Measurements from ENCODE around the gene RECK. TPM values are rescaled to one million over a fixed set of nuclear protein-coding genes. Genes with fewer than 3 reads are reported as not detected.
A peak's percentile ranks its signal among the peaks of the same experiment; 100 is the strongest.
"Not testable (repeated sequence)": the region's sequence is repeated elsewhere in the genome, so short reads cannot be mapped to it uniquely, and the experiment has no call there.

The RECK gene
- total RNA-seq, 3 donors from 2014 or later: 12.7 to 25.6 (median 17.7) TPM

DNA sequence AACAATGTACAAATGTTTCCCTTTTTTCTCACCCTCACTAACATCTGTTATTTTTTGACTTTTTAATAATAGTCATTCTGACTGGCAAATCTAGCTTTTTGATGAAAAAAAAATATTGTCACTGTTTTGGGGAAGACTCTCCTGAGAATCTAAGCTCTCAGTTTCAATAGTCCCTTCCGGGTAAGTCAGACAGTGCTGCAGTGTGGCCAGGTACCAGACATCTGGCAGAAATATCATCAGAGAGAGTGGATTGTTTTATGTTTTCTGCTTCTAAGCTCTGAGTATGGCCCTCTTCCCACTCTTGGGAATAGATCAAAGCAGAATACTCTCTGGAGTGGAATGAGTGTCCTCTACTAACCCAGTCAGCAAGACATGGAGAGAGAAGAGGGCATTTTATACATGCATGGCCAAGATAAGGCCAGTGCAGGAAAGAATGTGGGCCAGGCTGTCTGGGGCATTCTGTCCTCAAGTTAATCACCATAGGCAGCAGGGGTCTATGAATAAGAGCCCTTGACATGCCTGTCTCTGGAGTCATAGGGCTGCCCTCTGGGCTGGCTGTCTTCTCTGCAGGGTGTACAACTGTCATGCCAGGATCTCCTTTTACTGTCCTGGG, 40.2 kb upstream of the RECK start:
- no peaks in the 10 kb centered on the region for H3K36me3 ChIP-seq
- intact Hi-C loops (cut with DNase I; ENCODE audit: low total_unique reads): no loop called here
- TF ChIP-seq POLR2AphosphoS5 (IDR thresholded peaks at IDR 0.05): no peak
- no peak for TF ChIP-seq POLR2A (IDR thresholded peaks at IDR 0.05)
- TF ChIP-seq, protein P1, sequence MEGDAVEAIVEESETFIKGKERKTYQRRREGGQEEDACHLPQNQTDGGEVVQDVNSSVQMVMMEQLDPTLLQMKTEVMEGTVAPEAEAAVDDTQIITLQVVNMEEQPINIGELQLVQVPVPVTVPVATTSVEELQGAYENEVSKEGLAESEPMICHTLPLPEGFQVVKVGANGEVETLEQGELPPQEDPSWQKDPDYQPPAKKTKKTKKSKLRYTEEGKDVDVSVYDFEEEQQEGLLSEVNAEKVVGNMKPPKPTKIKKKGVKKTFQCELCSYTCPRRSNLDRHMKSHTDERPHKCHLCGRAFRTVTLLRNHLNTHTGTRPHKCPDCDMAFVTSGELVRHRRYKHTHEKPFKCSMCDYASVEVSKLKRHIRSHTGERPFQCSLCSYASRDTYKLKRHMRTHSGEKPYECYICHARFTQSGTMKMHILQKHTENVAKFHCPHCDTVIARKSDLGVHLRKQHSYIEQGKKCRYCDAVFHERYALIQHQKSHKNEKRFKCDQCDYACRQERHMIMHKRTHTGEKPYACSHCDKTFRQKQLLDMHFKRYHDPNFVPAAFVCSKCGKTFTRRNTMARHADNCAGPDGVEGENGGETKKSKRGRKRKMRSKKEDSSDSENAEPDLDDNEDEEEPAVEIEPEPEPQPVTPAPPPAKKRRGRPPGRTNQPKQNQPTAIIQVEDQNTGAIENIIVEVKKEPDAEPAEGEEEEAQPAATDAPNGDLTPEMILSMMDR (IDR thresholded peaks at IDR 0.05): no peak
- H3K27me3 ChIP-seq: no peaks in the 10 kb centered on the region
- no peak for DNase-seq (ENCODE audit: low spot score in 2 of 2)
- no peak overlapping the region for H3K4me3 ChIP-seq
- H3K27ac ChIP-seq: peak overlapping the region; percentile 65 to 74
- no peaks in the 10 kb centered on the region for H3K4me1 ChIP-seq
- H3K9me3 ChIP-seq: peaks cover 0 to 4% of the 10 kb centered on the region in 2 donors

DNA sequence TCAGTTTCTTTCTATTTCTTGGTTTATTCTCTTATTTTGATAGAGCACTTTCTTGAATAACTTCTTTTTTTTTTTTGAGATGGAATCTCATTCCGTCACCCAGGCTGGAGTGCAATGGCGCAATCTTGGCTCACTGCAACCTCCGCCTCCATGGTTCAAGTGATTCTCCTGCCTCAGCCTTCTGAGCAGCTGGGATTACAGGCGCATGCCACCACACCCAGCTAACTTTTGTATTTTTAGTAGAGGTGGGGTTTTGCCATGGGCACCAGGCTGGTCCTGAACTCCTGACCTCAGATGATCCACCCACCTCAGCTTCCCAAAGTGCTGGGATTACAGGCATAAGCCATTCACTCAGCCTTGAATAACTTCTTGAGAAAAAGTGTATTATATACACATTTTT, 39.7 kb upstream of the RECK start:
- H3K4me1 ChIP-seq; DNase-seq (ENCODE audit: low spot score in 2 of 2); H3K4me3 ChIP-seq; H3K27me3 ChIP-seq; H3K9me3 ChIP-seq; H3K36me3 ChIP-seq; intact Hi-C loops (cut with DNase I; ENCODE audit: low total_unique reads): not testable (repeated sequence)
- H3K27ac ChIP-seq: peak overlapping the region; percentile 1 to 65

DNA sequence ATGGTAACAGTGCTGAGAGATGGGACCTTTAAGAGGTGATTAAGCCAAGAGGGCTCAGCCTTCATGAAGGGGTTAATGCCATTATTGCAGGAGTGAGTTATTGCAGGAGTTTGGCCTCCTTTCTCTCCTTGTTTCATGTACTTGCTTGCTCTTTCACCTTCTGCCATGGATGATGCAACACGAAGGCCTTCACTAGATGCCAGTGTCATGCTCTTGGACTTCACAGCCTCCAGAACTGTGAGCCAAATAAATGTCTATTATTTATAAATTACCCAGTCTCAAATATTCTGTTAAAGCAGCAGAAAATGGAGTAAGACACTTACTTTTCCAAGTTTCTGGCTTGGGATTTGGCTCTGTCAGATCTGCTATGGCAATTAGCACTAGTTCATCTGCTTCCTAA, 38.4 kb upstream of the RECK start:
- Histone ChIP-seq H3K4me3 (no peak overlapping the region), H3K9me3 (peaks cover 0 to 4% of the 10 kb centered on the region in 2 donors), H3K4me1 (no peaks in the 10 kb centered on the region), H3K36me3 (no peaks in the 10 kb centered on the region), H3K27me3 (no peaks in the 10 kb centered on the region), H3K27ac (no peak overlapping the region)
- peak in 1 of 3 donors; percentile 52 for TF ChIP-seq POLR2AphosphoS5 (IDR thresholded peaks at IDR 0.05)
- TF ChIP-seq, protein P1 (IDR thresholded peaks at IDR 0.05): no peak
- no peak for TF ChIP-seq POLR2A (IDR thresholded peaks at IDR 0.05)
- no peak for DNase-seq (ENCODE audit: low spot score in 2 of 2)
- intact Hi-C loops (cut with DNase I; ENCODE audit: low total_unique reads): no loop called here

DNA sequence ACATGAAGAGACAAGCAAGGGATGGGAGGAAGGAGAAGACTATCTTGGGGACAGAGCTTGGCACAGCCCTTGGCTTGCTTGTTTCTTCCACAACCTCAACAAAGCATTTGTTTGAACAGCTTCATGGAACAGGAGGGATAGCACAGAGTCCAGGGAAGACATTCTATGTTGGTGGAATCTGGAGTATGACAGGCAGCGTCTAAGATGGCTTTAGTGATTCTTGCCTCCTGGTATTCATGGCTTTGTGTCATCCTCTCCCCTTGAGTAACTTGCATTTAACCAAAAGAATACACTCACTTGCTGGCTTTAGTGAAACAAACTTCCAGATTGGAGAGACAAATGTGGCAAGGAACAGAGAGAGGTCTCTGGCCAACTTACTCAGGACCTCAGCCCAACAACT, 30.8 kb upstream of the RECK start:
- intact Hi-C loops (cut with DNase I; ENCODE audit: low total_unique reads): no loop called here
- Histone ChIP-seq H3K4me3 (no peak overlapping the region), H3K9me3 (no peaks in the 10 kb centered on the region), H3K27me3 (no peaks in the 10 kb centered on the region), H3K27ac (no peak overlapping the region), H3K4me1 (no peaks in the 10 kb centered on the region), H3K36me3 (no peaks in the 10 kb centered on the region)
- no peak for DNase-seq (ENCODE audit: low spot score in 2 of 2)
- TF ChIP-seq POLR2AphosphoS5 (IDR thresholded peaks at IDR 0.05) (no peak), POLR2A (IDR thresholded peaks at IDR 0.05) (no peak)
- TF ChIP-seq, protein P1 (IDR thresholded peaks at IDR 0.05): no peak

DNA sequence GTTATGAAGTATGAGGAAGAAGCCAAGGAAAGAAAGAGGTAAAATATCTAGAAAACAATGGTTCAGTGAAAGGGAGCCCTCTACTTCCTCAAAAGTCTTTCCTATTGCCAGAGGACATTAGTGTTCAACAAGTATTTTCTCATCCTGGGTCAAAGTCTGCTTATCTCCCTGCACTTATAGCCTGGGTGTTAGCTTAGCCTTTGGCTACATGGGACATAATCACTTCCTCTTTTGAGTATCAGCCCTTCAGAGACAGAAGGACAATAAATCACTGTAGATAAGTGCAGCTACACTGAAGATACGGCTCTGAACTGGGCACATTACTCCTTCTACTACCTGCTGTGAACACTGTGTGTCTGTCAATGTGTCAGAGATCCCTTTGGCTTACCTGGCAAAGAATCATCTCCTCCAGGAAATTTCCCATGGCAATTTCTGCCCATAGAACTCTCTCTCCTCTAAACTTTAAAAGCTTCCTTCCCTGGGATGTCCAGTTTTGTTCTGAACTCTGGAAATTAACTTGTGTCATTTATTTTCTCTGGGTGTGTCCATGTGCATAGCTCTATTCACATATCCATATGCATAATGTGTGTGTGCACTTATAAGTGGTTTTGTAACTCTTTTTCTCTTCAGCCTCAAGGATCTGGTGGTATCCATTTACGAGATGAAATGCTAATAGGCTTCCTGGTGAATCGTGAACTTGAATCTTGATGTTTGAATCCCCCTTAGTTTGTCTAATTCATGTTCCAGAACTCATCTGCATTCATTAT, 30.0 kb upstream of the RECK start:
- intact Hi-C loops (cut with DNase I; ENCODE audit: low total_unique reads): no loop called here
- Histone ChIP-seq H3K27ac (no peak overlapping the region), H3K27me3 (no peaks in the 10 kb centered on the region), H3K4me3 (no peak overlapping the region), H3K4me1 (no peaks in the 10 kb centered on the region), H3K36me3 (no peaks in the 10 kb centered on the region), H3K9me3 (no peaks in the 10 kb centered on the region)
- no peak for DNase-seq (ENCODE audit: low spot score in 2 of 2)
- TF ChIP-seq POLR2AphosphoS5 (IDR thresholded peaks at IDR 0.05) (no peak), POLR2A (IDR thresholded peaks at IDR 0.05) (no peak)
- TF ChIP-seq, protein P1 (IDR thresholded peaks at IDR 0.05): no peak

All from breast epithelium (tissue), 4 donors.